Skeletal muscle tissue (tissue), 4 donors: Measurements from ENCODE around the gene ALDH1A1. TPM values are rescaled to one million over a fixed set of nuclear protein-coding genes. Genes with fewer than 3 reads are reported as not detected.

ENCODE experiments used
- H3K27ac ChIP-seq: one replicate; pipeline ENCODE4 v1.7.0; 2013; ENCODE audit warnings: mild to moderate bottlenecking, low read depth, low read length, inconsistent platforms
- H3K27me3 ChIP-seq, 3 donors: one replicate each; pipeline ENCODE4 v1.7.0; 2013; ENCODE audit warnings: low read length in 3 of 3; ENCODE audit not compliant: control insufficient read depth in 3 of 3, insufficient read depth in 3 of 3
- H3K36me3 ChIP-seq, 3 donors: one replicate each; pipeline ENCODE4 v1.7.0; 2013; ENCODE audit warnings: low read length in 3 of 3; ENCODE audit not compliant: control insufficient read depth in 3 of 3, insufficient read depth in 3 of 3
- H3K4me1 ChIP-seq, 3 donors: one replicate each; pipeline ENCODE4 v1.7.0; 2013; ENCODE audit warnings: low read length in 3 of 3, mild to moderate bottlenecking in 3 of 3; ENCODE audit not compliant: control insufficient read depth in 3 of 3, insufficient read depth in 3 of 3
- H3K4me3 ChIP-seq, 3 donors: one replicate each; pipeline ENCODE4 v1.7.0; 2013; ENCODE audit warnings: low read length in 3 of 3
- H3K9ac ChIP-seq, 3 donors: one replicate each; pipeline ENCODE4 v1.7.0; 2013; ENCODE audit warnings: low read length in 3 of 3, mild to moderate bottlenecking in 3 of 3, moderate library complexity in 2 of 3, low read depth in 1 of 3
- H3K9me3 ChIP-seq, 3 donors: one replicate each; pipeline ENCODE4 v1.7.0; 2013; ENCODE audit warnings: low read length in 3 of 3; ENCODE audit not compliant: control insufficient read depth in 3 of 3
- total RNA-seq: library from RNA; depleted of rRNA; stranded (reverse); fragments of >200 nt; gene quantifications from one replicate; pipeline ENCODE4 v1.2.3, GENCODE V29; 2014
- donor health status: Osteomylitis.

ALDH1A1 gene
- total RNA-seq, 1 donor from 2014 or later: 52.7 TPM

GRCh38 chr9:72924154-72924790 is 28.6 kb downstream of the ALDH1A1 start:
- no peaks in the 10 kb centered on the region for H3K9me3 ChIP-seq
- no peaks in the 10 kb centered on the region for H3K4me1 ChIP-seq
- H3K36me3 ChIP-seq: peaks cover 0 to 3% (median 0%) of the 10 kb centered on the region in 3 donors
- no peak overlapping the region for H3K27ac ChIP-seq
- H3K27me3 ChIP-seq: no peaks in the 10 kb centered on the region
- no peak overlapping the region for H3K4me3 ChIP-seq
- H3K9ac ChIP-seq: no peak overlapping the region

- Histone ChIP-seq H3K9ac (no peak overlapping the region), H3K27me3 (no peaks in the 10 kb centered on the region), H3K9me3 (no peaks in the 10 kb centered on the region), H3K4me3 (no peak overlapping the region), H3K4me1 (no peaks in the 10 kb centered on the region), H3K27ac (no peak overlapping the region), H3K36me3 (peaks cover 0 to 3% (median 0%) of the 10 kb centered on the region in 3 donors)
Measured at GRCh38 chr9:72923077-72923476, 29.8 kb downstream of the ALDH1A1 start.

GRCh38 chr9:72921888-72922654 is 30.8 kb downstream of the ALDH1A1 start:
- Histone ChIP-seq H3K9me3 (no peaks in the 10 kb centered on the region), H3K9ac (no peak overlapping the region), H3K4me3 (no peak overlapping the region), H3K4me1 (no peaks in the 10 kb centered on the region), H3K27me3 (no peaks in the 10 kb centered on the region), H3K27ac (no peak overlapping the region), H3K36me3 (peaks cover 0 to 3% (median 0%) of the 10 kb centered on the region in 3 donors)

- H3K27ac ChIP-seq: no peak overlapping the region
Measured at GRCh38 chr9:72919246-72919945, 33.5 kb downstream of the ALDH1A1 start.

GRCh38 chr9:72917892-72918509 is 34.9 kb downstream of the ALDH1A1 start:
- H3K27ac ChIP-seq: no peak overlapping the region
- no peaks in the 10 kb centered on the region for H3K4me1 ChIP-seq
- H3K27me3 ChIP-seq: no peaks in the 10 kb centered on the region
- H3K4me3 ChIP-seq: no peak overlapping the region
- no peak overlapping the region for H3K9ac ChIP-seq
- peaks cover 0 to 6% (median 2%) of the 10 kb centered on the region in 3 donors for H3K36me3 ChIP-seq
- H3K9me3 ChIP-seq: no peaks in the 10 kb centered on the region

More at GRCh38 chr9:72919246-72919945, 33.5 kb downstream of the ALDH1A1 start:
- no peak overlapping the region for H3K4me3 ChIP-seq
- no peaks in the 10 kb centered on the region for H3K9me3 ChIP-seq
- no peaks in the 10 kb centered on the region for H3K4me1 ChIP-seq
- no peak overlapping the region for H3K9ac ChIP-seq
- no peaks in the 10 kb centered on the region for H3K27me3 ChIP-seq
- peaks cover 0 to 8% (median 2%) of the 10 kb centered on the region in 3 donors for H3K36me3 ChIP-seq

GRCh38 chr9:72915659-72916058 is 37.2 kb downstream of the ALDH1A1 start:
- H3K27me3 ChIP-seq: no peaks in the 10 kb centered on the region
- no peaks in the 10 kb centered on the region for H3K4me1 ChIP-seq
- no peaks in the 10 kb centered on the region for H3K9me3 ChIP-seq
- no peak overlapping the region for H3K9ac ChIP-seq
- H3K36me3 ChIP-seq: peaks cover 0 to 5% (median 2%) of the 10 kb centered on the region in 3 donors
- no peak overlapping the region for H3K4me3 ChIP-seq
- H3K27ac ChIP-seq: no peak overlapping the region

- H3K36me3 ChIP-seq: peaks cover 0 to 5% (median 2%) of the 10 kb centered on the region in 3 donors
- no peak overlapping the region for H3K27ac ChIP-seq
- H3K9me3 ChIP-seq: no peaks in the 10 kb centered on the region
- no peak overlapping the region for H3K4me3 ChIP-seq
- no peaks in the 10 kb centered on the region for H3K4me1 ChIP-seq
- no peak overlapping the region for H3K9ac ChIP-seq
- no peaks in the 10 kb centered on the region for H3K27me3 ChIP-seq
Measured at GRCh38 chr9:72914750-72915149, 38.1 kb downstream of the ALDH1A1 start.

- Histone ChIP-seq H3K27me3 (no peaks in the 10 kb centered on the region), H3K4me1 (no peaks in the 10 kb centered on the region), H3K27ac (no peak overlapping the region), H3K4me3 (no peak overlapping the region), H3K36me3 (peaks cover 0 to 7% (median 2%) of the 10 kb centered on the region in 3 donors), H3K9ac (no peak overlapping the region), H3K9me3 (no peaks in the 10 kb centered on the region)
Measured at GRCh38 chr9:72913382-72914009, 39.4 kb downstream of the ALDH1A1 start.

- Histone ChIP-seq H3K36me3 (peaks cover 0 to 7% (median 2%) of the 10 kb centered on the region in 3 donors), H3K9ac (no peak overlapping the region), H3K27ac (peak overlapping the region; percentile 16), H3K9me3 (no peaks in the 10 kb centered on the region), H3K4me1 (no peaks in the 10 kb centered on the region), H3K4me3 (no peak overlapping the region), H3K27me3 (no peaks in the 10 kb centered on the region)
Measured at GRCh38 chr9:72912476-72913381, 40.1 kb downstream of the ALDH1A1 start.
